NCI-H345 (cell line): ENCODE measurements around the gene RRAGA.
A peak's percentile ranks its signal among the peaks of the same experiment; 100 is the strongest.
"Not testable (repeated sequence)": the region's sequence is repeated elsewhere in the genome, so short reads cannot be mapped to it uniquely, and the experiment has no call there.

ENCODE experiments used
- DNase-seq: peaks from one replicate; lab custom pipeline; 2025; lab: John Stamatoyannopoulos, UW

The RRAGA gene

GRCh38 chr9:19085295-19085694, 36.1 kb downstream of the RRAGA start:
- DNase-seq = peak; percentile 46

GRCh38 chr9:19087106-19088000, 38.1 kb downstream of the RRAGA start:
- DNase-seq = no peak

- not testable (repeated sequence) for DNase-seq
Observed at GRCh38 chr9:19097431-19097830, 48.2 kb downstream of the RRAGA start.
